Neutrophil (primary cell): Measurements from ENCODE around the gene CISTR.

Source experiments
- H3K27ac ChIP-seq: fragments of 200-600 bp; sonication (generic); 2 replicates; pipeline ENCODE4 v1.5.1; 2016; ENCODE audit warnings: mild to moderate bottlenecking, moderate library complexity
- H3K27me3 ChIP-seq: fragments of 200-600 bp; sonication (generic); 2 replicates; pipeline ENCODE4 v1.6.0; 2016; ENCODE audit warnings: mild to moderate bottlenecking
- H3K36me3 ChIP-seq: fragments of 200-600 bp; sonication (generic); 2 replicates; pipeline ENCODE4 v1.5.1; 2017
- H3K4me1 ChIP-seq, 2 experiments: fragments of 200-600 bp in 1 of 2; sonication (generic) in 1 of 2; 1 replicate in 1 of 2; 2 replicates in 1 of 2; pipeline versions ENCODE4 v1.5.1 to v1.6.1; 2013 to 2016; ENCODE audit warnings: low read depth in 1 of 2, low read length in 1 of 2, mild to moderate bottlenecking in 1 of 2, moderate library complexity in 1 of 2; ENCODE audit not compliant: control insufficient read depth in 1 of 2, insufficient read depth in 1 of 2
- H3K4me3 ChIP-seq, 2 experiments: fragments of 200-600 bp in 1 of 2; sonication (generic) in 1 of 2; 1 replicate in 1 of 2; 2 replicates in 1 of 2; pipeline ENCODE4 v1.5.1; 2013 to 2016; ENCODE audit warnings: low read depth in 1 of 2, low read length in 1 of 2, mild to moderate bottlenecking in 1 of 2, moderate library complexity in 1 of 2
- H3K9me3 ChIP-seq: fragments of 200-600 bp; sonication (generic); 2 replicates; pipeline ENCODE4 v1.5.1; 2016
- TF ChIP-seq, protein P1 (sequence below): fragments of 200-600 bp; sonication (generic); IDR thresholded peaks from 2 replicates; pipeline ENCODE4 v1.5.1; 2016; ENCODE audit warnings: antibody characterized with exemption

CISTR gene

DNA sequence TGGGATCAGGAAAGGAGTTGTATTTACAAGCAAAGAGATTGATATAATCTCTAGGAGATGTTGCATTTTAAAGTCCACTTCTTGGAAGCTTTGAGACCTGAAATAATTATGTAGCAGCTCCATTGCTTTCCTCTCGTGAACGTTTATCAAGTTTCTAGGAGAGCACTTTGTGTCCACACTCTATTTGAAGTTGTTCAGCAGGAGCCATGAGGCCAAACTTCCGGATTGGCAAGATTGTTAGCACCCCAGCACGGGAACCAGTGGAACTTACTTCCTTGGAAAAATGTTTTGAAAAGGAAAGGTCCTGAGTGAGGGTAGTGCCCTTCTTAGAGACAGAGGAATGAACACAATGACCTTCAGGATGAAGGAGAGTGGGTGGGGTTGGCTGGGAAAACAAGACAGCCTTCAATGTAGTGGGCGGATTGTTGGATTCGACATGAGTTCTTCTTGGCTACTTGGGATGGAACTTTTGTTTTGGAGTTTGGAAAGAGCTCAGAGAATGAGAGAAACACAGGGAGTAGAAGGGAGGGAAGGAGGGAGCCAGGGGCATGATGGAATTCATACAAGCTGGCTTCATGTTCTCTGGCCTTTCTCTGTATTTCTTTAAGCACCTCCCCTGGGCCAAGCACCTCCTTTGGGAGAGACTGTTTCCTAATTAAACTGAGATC, 23.8 kb upstream of the CISTR start:
- H3K4me1 ChIP-seq = no peaks in the 10 kb centered on the region
- TF ChIP-seq, protein P1, sequence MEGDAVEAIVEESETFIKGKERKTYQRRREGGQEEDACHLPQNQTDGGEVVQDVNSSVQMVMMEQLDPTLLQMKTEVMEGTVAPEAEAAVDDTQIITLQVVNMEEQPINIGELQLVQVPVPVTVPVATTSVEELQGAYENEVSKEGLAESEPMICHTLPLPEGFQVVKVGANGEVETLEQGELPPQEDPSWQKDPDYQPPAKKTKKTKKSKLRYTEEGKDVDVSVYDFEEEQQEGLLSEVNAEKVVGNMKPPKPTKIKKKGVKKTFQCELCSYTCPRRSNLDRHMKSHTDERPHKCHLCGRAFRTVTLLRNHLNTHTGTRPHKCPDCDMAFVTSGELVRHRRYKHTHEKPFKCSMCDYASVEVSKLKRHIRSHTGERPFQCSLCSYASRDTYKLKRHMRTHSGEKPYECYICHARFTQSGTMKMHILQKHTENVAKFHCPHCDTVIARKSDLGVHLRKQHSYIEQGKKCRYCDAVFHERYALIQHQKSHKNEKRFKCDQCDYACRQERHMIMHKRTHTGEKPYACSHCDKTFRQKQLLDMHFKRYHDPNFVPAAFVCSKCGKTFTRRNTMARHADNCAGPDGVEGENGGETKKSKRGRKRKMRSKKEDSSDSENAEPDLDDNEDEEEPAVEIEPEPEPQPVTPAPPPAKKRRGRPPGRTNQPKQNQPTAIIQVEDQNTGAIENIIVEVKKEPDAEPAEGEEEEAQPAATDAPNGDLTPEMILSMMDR = no peak
- no peaks in the 10 kb centered on the region for H3K36me3 ChIP-seq
- no peak overlapping the region for H3K4me3 ChIP-seq
- no peak overlapping the region for H3K27ac ChIP-seq
- peaks cover 97% of the 10 kb centered on the region for H3K27me3 ChIP-seq
- no peaks in the 10 kb centered on the region for H3K9me3 ChIP-seq

DNA sequence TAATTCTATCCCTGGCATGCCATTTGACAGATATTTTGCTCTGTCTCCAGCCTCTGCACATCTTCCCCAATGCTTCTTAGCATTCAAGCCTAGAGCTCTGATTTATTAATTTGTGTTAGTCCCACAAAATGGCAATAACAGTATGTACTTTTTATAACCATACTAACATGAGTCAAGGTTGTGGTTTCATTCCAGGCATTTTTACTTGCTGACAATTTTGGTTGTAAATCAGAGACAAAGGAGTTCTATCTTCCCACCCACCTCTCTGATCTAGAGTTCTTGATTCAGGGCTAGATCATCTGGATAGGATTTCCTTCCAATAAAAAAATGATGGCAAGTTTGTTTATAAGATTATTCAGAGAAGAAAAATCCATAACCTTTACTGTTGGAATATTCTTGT, 18.5 kb upstream of the CISTR start:
- H3K27ac ChIP-seq = no peak overlapping the region
- TF ChIP-seq, protein P1 = no peak
- no peaks in the 10 kb centered on the region for H3K36me3 ChIP-seq
- H3K4me3 ChIP-seq = no peak overlapping the region
- peaks cover 94% of the 10 kb centered on the region for H3K27me3 ChIP-seq
- no peaks in the 10 kb centered on the region for H3K9me3 ChIP-seq
- no peaks in the 10 kb centered on the region for H3K4me1 ChIP-seq

DNA sequence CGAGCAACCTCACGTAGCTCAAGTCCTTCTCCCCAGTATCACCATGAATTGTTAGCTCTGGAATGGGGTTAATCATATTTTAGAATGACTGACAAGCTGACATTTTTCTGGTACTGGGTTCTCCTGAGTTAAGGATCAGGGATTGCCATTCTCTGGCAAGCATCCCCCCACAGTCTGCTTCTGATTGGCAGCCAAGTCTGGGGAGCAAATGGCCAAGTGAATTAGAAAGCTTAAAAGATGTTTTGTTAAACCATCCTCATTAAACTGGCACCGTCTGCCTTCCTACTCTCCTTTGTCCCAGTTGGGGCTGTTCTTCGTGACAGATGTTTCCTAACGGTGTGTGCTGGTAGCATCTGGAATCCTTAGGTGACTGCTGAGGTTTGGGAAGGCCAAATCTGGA, 17.2 kb upstream of the CISTR start:
- TF ChIP-seq, protein P1 = no peak
- Histone ChIP-seq H3K4me1 (no peaks in the 10 kb centered on the region), H3K27me3 (peaks cover 96% of the 10 kb centered on the region), H3K27ac (no peak overlapping the region), H3K36me3 (no peaks in the 10 kb centered on the region), H3K9me3 (no peaks in the 10 kb centered on the region), H3K4me3 (no peak overlapping the region)

DNA sequence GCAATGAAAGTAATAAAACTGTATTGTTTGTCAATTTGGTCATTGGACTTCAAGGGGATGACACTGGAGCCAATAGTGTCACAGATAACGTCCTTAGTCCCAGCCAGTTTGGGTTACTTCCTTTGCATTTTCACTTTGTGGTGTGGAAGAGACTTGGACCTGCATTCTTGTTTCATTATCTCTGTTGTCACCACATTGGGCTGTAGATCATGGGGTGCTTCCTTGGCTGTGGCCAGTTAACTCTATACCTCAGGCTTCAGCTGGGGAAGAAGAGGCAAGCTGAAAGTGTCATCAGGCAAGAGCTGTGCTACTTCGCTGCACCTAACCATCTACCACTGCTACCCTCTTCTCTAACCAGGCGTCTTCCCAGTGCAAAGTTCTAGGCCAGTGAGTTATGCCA, 15.1 kb upstream of the CISTR start:
- no peak overlapping the region for H3K27ac ChIP-seq
- H3K4me1 ChIP-seq = no peaks in the 10 kb centered on the region
- H3K36me3 ChIP-seq = no peaks in the 10 kb centered on the region
- no peak overlapping the region for H3K4me3 ChIP-seq
- peaks cover 97% of the 10 kb centered on the region for H3K27me3 ChIP-seq
- TF ChIP-seq, protein P1 = no peak
- H3K9me3 ChIP-seq = no peaks in the 10 kb centered on the region

DNA sequence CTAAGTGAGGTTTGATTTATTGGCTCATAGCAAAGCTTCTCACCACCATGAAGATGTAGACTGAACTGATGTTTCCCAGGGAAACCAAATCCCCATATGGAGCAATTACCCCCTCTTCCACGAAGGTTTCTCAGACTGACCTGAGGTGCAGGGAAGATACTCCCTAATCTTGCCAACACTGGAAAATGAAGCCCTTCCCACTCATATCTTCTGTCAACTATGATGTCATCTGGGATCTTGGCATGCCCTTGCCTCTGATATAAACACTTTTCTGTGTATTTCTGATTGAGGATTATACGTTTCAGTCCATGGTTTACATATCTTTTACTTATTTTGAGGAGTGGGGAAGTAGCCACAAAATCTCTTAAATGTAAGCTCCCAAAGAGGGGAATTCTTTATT, 14.1 kb upstream of the CISTR start:
- no peaks in the 10 kb centered on the region for H3K9me3 ChIP-seq
- peaks cover 97% of the 10 kb centered on the region for H3K27me3 ChIP-seq

More for the DNA sequence above, 14.1 kb upstream of the CISTR start:
- H3K4me1 ChIP-seq = no peaks in the 10 kb centered on the region
- TF ChIP-seq, protein P1 = no peak
- H3K27ac ChIP-seq = no peak overlapping the region
- H3K36me3 ChIP-seq = no peaks in the 10 kb centered on the region
- H3K4me3 ChIP-seq = no peak overlapping the region
